Spinal cord (tissue), 10 donors: Measurements from ENCODE around the gene MAGI1. TPM values are rescaled to one million over a fixed set of nuclear protein-coding genes. Genes with fewer than 3 reads are reported as not detected.

Experiments used
- DNase-seq, 6 donors: peaks; one replicate each; pipeline versions ENCODE4 v3.0.0 to v3.0.0-alpha.2; 2013 to 2015; ENCODE audit warnings: low spot score in 6 of 6, low read depth in 4 of 6
- H3K27ac ChIP-seq: one replicate; pipeline ENCODE4 v1.5.1; 2013; ENCODE audit warnings: low read depth, low read length, control low read depth
- H3K27me3 ChIP-seq: one replicate; pipeline ENCODE4 v1.6.1; 2013; ENCODE audit warnings: low read length; ENCODE audit not compliant: control insufficient read depth, insufficient read depth
- H3K36me3 ChIP-seq: one replicate; pipeline ENCODE4 v1.6.1; 2013; ENCODE audit warnings: low read length; ENCODE audit not compliant: control insufficient read depth, insufficient read depth
- H3K4me1 ChIP-seq: one replicate; pipeline ENCODE4 v1.6.1; 2013; ENCODE audit warnings: low read length; ENCODE audit not compliant: control insufficient read depth, insufficient read depth
- H3K4me3 ChIP-seq: one replicate; pipeline ENCODE4 v1.5.1; 2013; ENCODE audit warnings: low read depth, low read length, control low read depth
- H3K9me3 ChIP-seq: one replicate; pipeline ENCODE4 v1.6.1; 2013; ENCODE audit warnings: low read length; ENCODE audit not compliant: control insufficient read depth, insufficient read depth
- WGBS: methylation state at CpG from one replicate; pipeline ENCODE4 v1.1.5; 2013; ENCODE audit warnings: missing lambda C conversion rate; ENCODE audit not compliant: insufficient coverage; 5-methylcytosine and 5-hydroxymethylcytosine counted together
- polyA plus RNA-seq, 2 donors: library from polyadenylated mRNA; unstranded; fragments of 120-200 nt; gene quantifications; one replicate each; pipeline ENCODE4 v1.2.1, GENCODE V29; 2013; ENCODE audit not compliant: insufficient read length in 2 of 2
- small RNA-seq: library from RNA; depleted of rRNA; stranded (forward); fragments of <200 nt; gene quantifications from one replicate; pipeline ENCODE3, GENCODE V24; 2014; ENCODE audit warnings: low replicate concordance
- total RNA-seq, 2 donors: library from RNA; depleted of rRNA in 1 of 2; stranded (reverse); fragments of 120-200 nt in 1 of 2; fragments of >200 nt in 1 of 2; gene quantifications; one replicate each; pipeline versions ENCODE4 v1.2.3 to v1.2.4, GENCODE V29; 2013 to 2014
- donor health status: healthy.

Gene MAGI1
- total and polyA plus RNA-seq, 4 donors, result 41.5 to 86.3 (median 62.7) TPM

DNA sequence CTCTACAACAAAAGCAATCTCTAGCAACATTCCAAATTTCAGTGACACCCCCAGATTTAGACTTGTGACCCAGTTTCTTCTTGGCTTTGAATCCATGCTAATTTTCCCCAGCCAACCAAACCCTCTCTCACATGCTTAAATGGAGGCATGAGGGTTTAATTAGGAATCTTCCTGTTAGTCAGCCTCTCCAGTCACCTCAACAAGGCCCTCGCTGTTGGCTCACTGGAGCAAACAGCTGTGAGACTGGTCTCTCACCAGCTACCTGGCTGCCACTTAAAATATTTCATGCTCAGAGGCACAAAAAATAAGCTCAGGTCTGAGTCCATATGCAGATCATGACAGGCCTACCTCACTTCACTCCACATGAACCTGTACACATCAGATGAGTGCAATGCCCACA lies 720.5 kb downstream of the MAGI1 start:
- no peak overlapping the region for H3K27ac ChIP-seq

GRCh38 chr3:65314916-65315315 lies 723.8 kb downstream of the MAGI1 start:
- no peaks in the 10 kb centered on the region for H3K27me3 ChIP-seq
- H3K9me3 ChIP-seq, result no peaks in the 10 kb centered on the region
- DNase-seq, result no peak
- peak overlapping the region; percentile 22 for H3K27ac ChIP-seq
- no peak overlapping the region for H3K4me3 ChIP-seq
- H3K4me1 ChIP-seq, result no peaks in the 10 kb centered on the region
- H3K36me3 ChIP-seq, result no peaks in the 10 kb centered on the region
- WGBS, result no CpG with 5 or more reads among the region's 1 CpG

More for the DNA sequence above, 720.5 kb downstream of the MAGI1 start:
- no peak for DNase-seq
- no peaks in the 10 kb centered on the region for H3K4me1 ChIP-seq
- H3K27me3 ChIP-seq, result no peaks in the 10 kb centered on the region
- 83% methylated on average over 1 of the region's 1 CpG for WGBS
- H3K36me3 ChIP-seq, result no peaks in the 10 kb centered on the region
- no peaks in the 10 kb centered on the region for H3K9me3 ChIP-seq
- no peak overlapping the region for H3K4me3 ChIP-seq

- H3K4me1 ChIP-seq, result no peaks in the 10 kb centered on the region
- no peaks in the 10 kb centered on the region for H3K27me3 ChIP-seq
- H3K4me3 ChIP-seq, result no peak overlapping the region
- no peak overlapping the region for H3K27ac ChIP-seq
- no peak for DNase-seq
- 100% methylated on average over 1 of the region's 4 CpGs for WGBS
- H3K36me3 ChIP-seq, result no peaks in the 10 kb centered on the region
- H3K9me3 ChIP-seq, result no peaks in the 10 kb centered on the region
These were observed 724.4 kb downstream of the MAGI1 start for GRCh38 chr3:65314269-65314668.

DNA sequence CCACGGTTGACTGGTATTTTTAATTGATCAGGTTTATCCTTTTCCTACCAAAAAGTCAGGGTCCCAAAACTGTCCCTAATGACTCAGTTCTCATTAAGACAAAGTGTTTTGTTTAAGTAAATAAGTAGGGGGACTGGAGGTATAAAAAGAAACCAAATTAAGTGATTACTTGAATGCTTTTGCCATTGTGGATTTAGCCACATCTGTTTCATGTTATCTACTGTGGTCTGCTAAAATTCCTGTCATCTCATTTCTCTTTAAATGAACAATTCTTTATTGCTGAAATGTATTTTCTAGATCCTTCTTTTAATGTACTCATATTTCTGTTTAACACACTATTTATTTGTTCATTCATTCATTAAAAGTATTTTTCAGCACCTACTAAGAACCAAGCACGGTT lies 725.1 kb downstream of the MAGI1 start:
- Histone ChIP-seq H3K4me3 (no peak overlapping the region), H3K9me3 (no peaks in the 10 kb centered on the region), H3K4me1 (no peaks in the 10 kb centered on the region), H3K27me3 (no peaks in the 10 kb centered on the region), H3K27ac (no peak overlapping the region), H3K36me3 (no peaks in the 10 kb centered on the region)
- no CpG with 5 or more reads among the region's 2 CpGs for WGBS
- no peak for DNase-seq

DNA sequence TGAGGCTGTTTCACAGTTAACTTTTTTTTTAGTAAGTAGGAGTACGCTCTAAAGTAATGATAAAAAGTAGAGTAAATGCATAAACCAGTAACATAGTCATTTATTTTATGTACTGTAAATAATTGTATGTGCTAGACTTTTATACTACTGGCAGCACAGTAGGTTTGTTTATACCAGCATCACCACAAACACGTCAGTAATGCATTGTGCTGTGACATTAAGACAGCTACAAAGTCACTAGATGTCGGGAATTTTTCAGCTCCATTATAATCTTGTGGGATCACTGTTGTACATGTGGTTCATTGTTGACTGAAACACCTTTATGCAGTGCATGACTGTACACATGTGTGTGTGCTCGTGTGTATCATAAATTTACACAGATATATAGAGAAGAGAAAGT lies 732.9 kb downstream of the MAGI1 start:
- Histone ChIP-seq H3K4me1 (no peaks in the 10 kb centered on the region), H3K27me3 (no peaks in the 10 kb centered on the region), H3K4me3 (no peak overlapping the region), H3K9me3 (no peaks in the 10 kb centered on the region), H3K36me3 (no peaks in the 10 kb centered on the region), H3K27ac (no peak overlapping the region)
- DNase-seq, result no peak
- WGBS, result no CpG with 5 or more reads among the region's 4 CpGs

Small RNA genes lying within 50 kb of the gene (small RNA-seq; reads per million reads assigned to genes)
- gene RF00019, result not detected

Other genes starting within 250 kb of the MAGI1 start
- gene SLC25A26, start 182.1 kb upstream of the MAGI1 start, total RNA-seq, result 10 to 100 TPM; 21.7 to 23.4 TPM
- 10 to 100 TPM; 19.8 to 23.4 TPM for gene SLC25A26, start 182.1 kb upstream of the MAGI1 start, polyA plus RNA-seq